Activated B cell treated with CpG ODN at 0.5 μM for 24 hours (primary cell): Measurements from ENCODE around the gene TAS2R60. TPM values are rescaled to one million over a fixed set of nuclear protein-coding genes. Genes with fewer than 3 reads are reported as not detected.
"Not testable (repeated sequence)": the region's sequence is repeated elsewhere in the genome, so short reads cannot be mapped to it uniquely, and the experiment has no call there.

Experiments used
- ATAC-seq: fragments of 200-7000 bp; cut with Tn5 transposase; one replicate; pipeline ENCODE4 v1.10.0; 2021; ENCODE audit warnings: low read depth, mild to moderate bottlenecking, moderate library complexity
- CTCF ChIA-PET: fragments of 350-600 bp; sonication (Branson Sonifier 250); formaldehyde crosslinking; loops from one replicate; lab custom pipeline; 2021; ENCODE audit warnings: antibody characterized with exemption; lab: Charles Lee
- POLR2A ChIA-PET: fragments of 350-600 bp; sonication (Branson Sonifier 250); formaldehyde crosslinking; loops from one replicate; lab custom pipeline; 2021; ENCODE audit warnings: antibody characterized with exemption; lab: Charles Lee
- DNase-seq: peaks from one replicate; pipeline ENCODE4 v3.0.0; 2022
- H3K27ac Mint-ChIP-seq: one replicate; pipeline ENCODE4 v1.8.0; 2020; ENCODE audit warnings: mixed read lengths
- H3K27me3 Mint-ChIP-seq: one replicate; pipeline ENCODE4 v1.8.0; 2021; ENCODE audit warnings: mixed read lengths
- H3K36me3 Mint-ChIP-seq: one replicate; pipeline ENCODE4 v1.8.0; 2021; ENCODE audit warnings: low read depth, mixed read lengths
- H3K4me1 Mint-ChIP-seq: one replicate; pipeline ENCODE4 v1.8.0; 2021; ENCODE audit warnings: mixed read lengths
- H3K4me3 Mint-ChIP-seq: one replicate; pipeline ENCODE4 v1.8.0; 2020; ENCODE audit warnings: mild to moderate bottlenecking, mixed read lengths
- H3K9me3 Mint-ChIP-seq: one replicate; pipeline ENCODE4 v1.8.0; 2020; ENCODE audit warnings: mixed read lengths
- intact Hi-C: fragments of 100-400 bp; cut with micrococcal nuclease; formaldehyde crosslinking; loops from one replicate; pipeline ENCODE4 v1.15.1; 2024
- total RNA-seq: library from RNA; stranded (reverse); gene quantifications from 2 replicates; pipeline ENCODE4 v1.2.3, GENCODE V29; 2022
- TF ChIP-seq, protein P1 (sequence below): fragments of 200-600 bp; IDR thresholded peaks from one replicate; pipeline ENCODE4 v1.8.0; 2022; ENCODE audit warnings: antibody characterized with exemption, mild to moderate bottlenecking

Gene TAS2R60
- total RNA-seq, 1 donor from 2014 or later = not detected

DNA sequence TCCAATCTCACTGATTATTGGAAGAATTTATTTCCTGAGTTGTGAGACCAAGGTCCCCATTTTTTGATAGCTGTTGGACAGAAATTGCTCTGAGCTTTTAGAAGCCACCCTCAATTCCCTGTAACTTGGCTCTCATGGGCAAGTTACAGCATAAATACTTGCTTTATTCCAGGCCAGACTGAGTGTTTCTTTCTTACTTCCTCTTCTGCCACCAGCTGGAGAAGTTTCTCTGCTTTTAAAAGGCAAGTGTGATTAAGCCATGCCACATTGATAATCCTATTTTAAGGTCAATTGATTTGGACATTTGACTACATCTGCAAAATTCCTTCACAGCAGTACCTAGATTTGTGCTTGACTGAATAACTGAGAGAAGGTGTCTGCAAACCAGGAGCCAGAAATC lies 20.3 kb downstream of the TAS2R60 start:
- DNase-seq = no peak
- intact Hi-C loops = no loop called here

DNA sequence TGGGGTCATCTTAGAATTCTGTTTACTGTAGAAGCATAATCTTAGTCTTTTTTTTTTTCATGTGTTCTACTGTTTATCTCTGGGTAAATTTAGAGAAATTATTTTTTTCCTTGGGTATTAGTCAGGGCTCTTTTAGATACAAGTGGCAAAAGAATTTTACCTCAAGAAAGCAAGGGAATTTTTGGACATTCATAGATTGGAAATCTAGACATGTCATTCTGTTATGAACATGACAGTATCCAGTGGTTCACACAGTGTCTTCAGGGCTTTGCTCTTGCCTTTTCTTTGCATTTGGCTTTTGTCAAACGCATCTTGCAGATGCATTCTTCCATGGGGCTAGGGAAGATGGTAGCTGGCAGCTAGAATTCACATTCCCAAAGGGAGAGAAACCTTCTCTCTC lies 20.7 kb downstream of the TAS2R60 start:
- H3K4me3 Mint-ChIP-seq = no peak overlapping the region
- TF ChIP-seq, protein P1, sequence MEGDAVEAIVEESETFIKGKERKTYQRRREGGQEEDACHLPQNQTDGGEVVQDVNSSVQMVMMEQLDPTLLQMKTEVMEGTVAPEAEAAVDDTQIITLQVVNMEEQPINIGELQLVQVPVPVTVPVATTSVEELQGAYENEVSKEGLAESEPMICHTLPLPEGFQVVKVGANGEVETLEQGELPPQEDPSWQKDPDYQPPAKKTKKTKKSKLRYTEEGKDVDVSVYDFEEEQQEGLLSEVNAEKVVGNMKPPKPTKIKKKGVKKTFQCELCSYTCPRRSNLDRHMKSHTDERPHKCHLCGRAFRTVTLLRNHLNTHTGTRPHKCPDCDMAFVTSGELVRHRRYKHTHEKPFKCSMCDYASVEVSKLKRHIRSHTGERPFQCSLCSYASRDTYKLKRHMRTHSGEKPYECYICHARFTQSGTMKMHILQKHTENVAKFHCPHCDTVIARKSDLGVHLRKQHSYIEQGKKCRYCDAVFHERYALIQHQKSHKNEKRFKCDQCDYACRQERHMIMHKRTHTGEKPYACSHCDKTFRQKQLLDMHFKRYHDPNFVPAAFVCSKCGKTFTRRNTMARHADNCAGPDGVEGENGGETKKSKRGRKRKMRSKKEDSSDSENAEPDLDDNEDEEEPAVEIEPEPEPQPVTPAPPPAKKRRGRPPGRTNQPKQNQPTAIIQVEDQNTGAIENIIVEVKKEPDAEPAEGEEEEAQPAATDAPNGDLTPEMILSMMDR = no peak
- ChIA-PET CTCF (no interaction called here), POLR2A (no interaction called here)
- H3K27me3 Mint-ChIP-seq = peaks cover 6% of the 10 kb centered on the region
- no peak overlapping the region for H3K27ac Mint-ChIP-seq
- intact Hi-C loops = no loop called here
- no peaks in the 10 kb centered on the region for H3K36me3 Mint-ChIP-seq
- ATAC-seq (no peak), DNase-seq (no peak)
- H3K9me3 Mint-ChIP-seq = peaks cover 3% of the 10 kb centered on the region
- no peaks in the 10 kb centered on the region for H3K4me1 Mint-ChIP-seq

More for the DNA sequence above, 20.3 kb downstream of the TAS2R60 start:
- no peak overlapping the region for H3K4me3 Mint-ChIP-seq
- ChIA-PET CTCF (no interaction called here), POLR2A (no interaction called here)
- H3K4me1 Mint-ChIP-seq = no peaks in the 10 kb centered on the region
- ATAC-seq = no peak
- H3K27ac Mint-ChIP-seq = no peak overlapping the region
- H3K27me3 Mint-ChIP-seq = peaks cover 6% of the 10 kb centered on the region
- TF ChIP-seq, protein P1 = no peak
- no peaks in the 10 kb centered on the region for H3K36me3 Mint-ChIP-seq
- peaks cover 3% of the 10 kb centered on the region for H3K9me3 Mint-ChIP-seq

DNA sequence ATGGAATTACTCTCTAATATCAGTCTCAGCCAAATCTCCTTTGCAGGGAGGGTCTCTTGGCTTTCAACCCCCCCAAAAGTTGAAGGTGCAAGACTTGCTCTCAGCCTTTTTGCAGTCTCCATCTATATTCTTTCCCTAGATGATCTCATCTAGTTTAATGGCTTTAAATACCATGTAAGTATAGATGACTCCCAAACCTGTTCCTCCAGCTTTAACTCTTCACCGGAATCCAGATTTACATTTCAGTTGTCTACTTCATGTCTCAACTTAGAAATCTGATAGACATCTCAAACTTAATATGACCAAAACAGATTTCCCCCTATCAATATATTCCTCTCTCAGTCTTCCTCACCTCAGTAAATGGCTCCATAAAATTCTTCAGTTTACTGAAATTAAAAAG lies 24.5 kb downstream of the TAS2R60 start:
- no peak overlapping the region for H3K4me3 Mint-ChIP-seq
- no peak for DNase-seq

DNA sequence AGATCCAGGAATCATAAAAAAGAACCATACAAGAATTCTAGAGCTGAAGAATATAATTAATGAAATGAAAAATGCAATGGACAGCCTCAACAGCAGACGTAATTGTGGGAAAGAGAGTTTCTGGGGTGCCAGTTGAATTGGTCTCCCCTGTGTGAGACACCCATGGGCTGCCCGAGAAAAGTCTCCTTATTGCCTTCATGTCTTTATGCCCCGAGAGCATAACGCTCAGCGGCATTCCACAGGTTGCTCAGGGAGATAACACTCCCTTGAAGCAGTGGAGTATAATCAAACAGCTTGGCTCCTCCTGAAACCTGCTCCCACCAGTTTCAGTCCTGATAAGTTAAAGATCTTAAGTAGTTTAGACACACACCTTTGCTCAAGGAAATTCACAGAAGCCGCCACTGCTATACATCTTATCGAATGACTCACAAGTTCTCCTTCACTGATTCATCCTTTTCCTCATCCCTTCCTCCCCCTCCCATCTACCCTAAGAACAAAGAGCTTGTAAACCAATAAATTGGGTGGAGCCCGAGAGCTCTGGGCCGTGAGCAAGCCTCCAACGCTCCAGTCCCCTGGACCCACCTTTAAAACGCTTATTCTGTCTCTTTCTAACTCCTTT lies 28.9 kb downstream of the TAS2R60 start:
- POLR2A ChIA-PET, H3K4me3 Mint-ChIP-seq, DNase-seq, ATAC-seq, intact Hi-C loops, H3K27ac Mint-ChIP-seq, H3K36me3 Mint-ChIP-seq, H3K4me1 Mint-ChIP-seq: not testable (repeated sequence)
- H3K27me3 Mint-ChIP-seq = peaks cover 28% of the 10 kb centered on the region
- H3K9me3 Mint-ChIP-seq = peaks cover 13% of the 10 kb centered on the region
- CTCF ChIA-PET = interaction anchor here (0.7 kb wide), 1 partner anchor 674 kb away, joined by 3 read pairs; no protein-coding TSS in a partner anchor

More for the DNA sequence above, 24.5 kb downstream of the TAS2R60 start:
- ATAC-seq = no peak
- H3K9me3 Mint-ChIP-seq = peaks cover 9% of the 10 kb centered on the region
- peaks cover 22% of the 10 kb centered on the region for H3K27me3 Mint-ChIP-seq
- no peak overlapping the region for H3K27ac Mint-ChIP-seq
- no peaks in the 10 kb centered on the region for H3K36me3 Mint-ChIP-seq
- TF ChIP-seq, protein P1 = no peak
- intact Hi-C loops = no loop called here
- no peaks in the 10 kb centered on the region for H3K4me1 Mint-ChIP-seq
- CTCF ChIA-PET = no interaction called here
- POLR2A ChIA-PET = no interaction called here

DNA sequence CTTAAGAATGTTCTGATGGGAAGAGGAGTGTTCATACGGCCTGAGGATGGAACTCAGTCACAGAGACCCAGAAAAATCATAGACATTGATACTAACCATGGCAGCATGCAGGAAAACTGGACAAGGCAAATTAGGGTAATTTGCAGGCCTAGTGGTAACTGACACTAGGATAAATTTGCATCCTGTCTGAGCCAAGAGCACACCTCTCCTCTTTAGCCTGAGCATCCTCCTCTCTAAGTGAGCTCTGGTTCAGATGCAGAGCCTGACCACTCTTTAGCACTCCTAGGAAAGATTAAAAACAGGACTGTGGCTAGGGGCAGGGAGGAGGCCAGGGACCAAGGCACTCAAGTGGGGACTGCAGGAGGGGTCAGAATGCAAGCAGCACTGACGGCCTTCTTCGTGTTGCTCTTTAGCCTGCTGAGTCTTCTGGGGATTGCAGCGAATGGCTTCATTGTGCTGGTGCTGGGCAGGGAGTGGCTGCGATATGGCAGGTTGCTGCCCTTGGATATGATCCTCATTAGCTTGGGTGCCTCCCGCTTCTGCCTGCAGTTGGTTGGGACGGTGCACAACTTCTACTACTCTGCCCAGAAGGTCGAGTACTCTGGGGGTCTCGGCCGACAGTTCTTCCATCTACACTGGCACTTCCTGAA lies 34.4 kb downstream of the TAS2R60 start, which contains the start of gene TAS2R41:
TAS2R41 (plus strand) TSS at position 373 of the 650 bp plus-strand sequence; CDS start at position 373, 0 bp downstream.
- no peak for DNase-seq
- Mint-ChIP-seq H3K4me3 (no peak within 1 kb of the TSS), H3K27ac (no peak within 1 kb of the TSS), H3K36me3 (no peaks in the 10 kb centered on the region), H3K4me1 (no peaks in the 10 kb centered on the region), H3K9me3 (peaks cover 5% of the 10 kb centered on the region), H3K27me3 (peaks cover 7% of the 10 kb centered on the region)
- ChIA-PET CTCF (no interaction called here), POLR2A (no interaction called here)
- TF ChIP-seq, protein P1 = no peak
- intact Hi-C loops = no loop called here
- no peak for ATAC-seq
